GM12878 (cell line): Measurements from ENCODE around the gene ATP13A4. TPM values are rescaled to one million over a fixed set of nuclear protein-coding genes. Genes with fewer than 3 reads are reported as not detected.

Experiments used
- ATAC-seq: fragments of 200-7000 bp; cut with Tn5 transposase; 3 replicates; pipeline ENCODE4 v1.9.1; 2020; ENCODE audit warnings: mild to moderate bottlenecking, moderate library complexity
- BruUV-seq: library from RNA; stranded (reverse); fragments of 400-500 nt; replicated peaks from 2 replicates; lab custom pipeline; 2021; lab: Mats Ljungman, UMichigan
- CTCF ChIA-PET: fragments of 300-600 bp; sonication (Branson Sonifier 250); formaldehyde crosslinking; extraction: SDS; loops from one replicate; lab custom pipeline; 2021; ENCODE audit warnings: inconsistent platforms; lab: Yijun Ruan, JAX
- POLR2A ChIA-PET: fragments of 350-600 bp; formaldehyde crosslinking; extraction: SDS; loops from one replicate; lab custom pipeline; 2021; ENCODE audit warnings: inconsistent platforms; lab: Charles Lee
- RAD21 ChIA-PET: fragments of 300-600 bp; sonication (Branson Sonifier 250); formaldehyde crosslinking; loops from one replicate; lab custom pipeline; 2023; ENCODE audit warnings: antibody characterized with exemption; ENCODE audit not compliant: unreplicated experiment; lab: Charles Lee
- SMC1A ChIA-PET: fragments of 300-600 bp; sonication (Branson Sonifier 250); formaldehyde crosslinking; loops from one replicate; lab custom pipeline; 2023; ENCODE audit not compliant: unreplicated experiment, uncharacterized antibody; lab: Charles Lee
- DNase-seq: peaks from one replicate; pipeline ENCODE4 v3.0.0-alpha.2; 2011; ENCODE audit warnings: low read depth, low spot score
- FAIRE-seq: peaks from 3 replicates; lab custom pipeline; 2011; peaks lifted over from hg19 to GRCh38; lab: Jason Lieb, UNC
- H2AFZ ChIP-seq: 2 replicates; pipeline ENCODE4 v1.6.0; 2011; ENCODE audit warnings: low read depth, low read length, control low read depth; ENCODE audit not compliant: control insufficient read depth
- H3K27ac ChIP-seq: 2 replicates; pipeline ENCODE4 v1.5.1; 2011; ENCODE audit warnings: control low read depth; ENCODE audit not compliant: control insufficient read depth, insufficient read depth
- H3K27me3 ChIP-seq, 2 experiments: replicated peaks in 1 of 2; 2 replicates each; pipeline versions ENCODE4 v1.6.0 to v1.6.1; 2011; ENCODE audit warnings: low read length in 1 of 2; ENCODE audit not compliant: control insufficient read depth in 2 of 2, insufficient read depth in 2 of 2
- H3K36me3 ChIP-seq, 2 experiments: 2 replicates each; pipeline ENCODE4 v1.5.1; 2011; ENCODE audit warnings: low read length in 1 of 2; ENCODE audit not compliant: control insufficient read depth in 2 of 2, insufficient read depth in 2 of 2
- H3K4me1 ChIP-seq: 2 replicates; pipeline ENCODE4 v1.6.1; 2011; ENCODE audit warnings: mild to moderate bottlenecking, low read length, moderate library complexity, mixed read lengths; ENCODE audit not compliant: control insufficient read depth, insufficient read depth
- H3K4me2 ChIP-seq: 2 replicates; pipeline ENCODE4 v1.6.0; 2011; ENCODE audit warnings: control low read depth; ENCODE audit not compliant: control insufficient read depth, insufficient read depth
- H3K4me3 ChIP-seq: fragments of 200-600 bp; sonication (generic); 2 replicates; pipeline ENCODE4 v1.5.1; 2016
- H3K79me2 ChIP-seq: 2 replicates; pipeline ENCODE4 v1.6.0; 2011; ENCODE audit warnings: low read length; ENCODE audit not compliant: control insufficient read depth, insufficient read depth
- H3K9ac ChIP-seq: 2 replicates; pipeline ENCODE4 v1.8.0; 2011; ENCODE audit warnings: low read length, control low read depth, mixed read lengths; ENCODE audit not compliant: control insufficient read depth, insufficient read depth
- H3K9me3 ChIP-seq: replicated peaks from 3 replicates; pipeline ENCODE4 v1.5.1; 2011; ENCODE audit warnings: mild to moderate bottlenecking, low read length; ENCODE audit not compliant: control insufficient read depth, insufficient read depth
- H4K20me1 ChIP-seq: 2 replicates; pipeline ENCODE4 v1.6.0; 2011; ENCODE audit not compliant: control insufficient read depth, insufficient read depth
- CBFB ChIP-seq: IDR thresholded peaks from 2 replicates; pipeline ENCODE4 v1.6.1; 2016; ENCODE audit warnings: antibody characterized with exemption, low read depth
- HDGF ChIP-seq: fragments of 450-650 bp; IDR thresholded peaks from 2 replicates; pipeline ENCODE4 v1.6.1; 2016; ENCODE audit warnings: antibody characterized with exemption
- MEF2B ChIP-seq: fragments of 450-650 bp; IDR thresholded peaks from 2 replicates; pipeline ENCODE4 v1.6.1; 2018; ENCODE audit warnings: mild to moderate bottlenecking, moderate library complexity; ENCODE audit not compliant: partially characterized antibody, poor library complexity, severe bottlenecking
- PAX5 ChIP-seq: IDR thresholded peaks from 2 replicates; pipeline ENCODE4 v1.6.1; 2011; ENCODE audit warnings: low read depth, low read length, borderline replicate concordance
- PAX8 ChIP-seq: fragments of 450-650 bp; IDR thresholded peaks from 2 replicates; pipeline ENCODE4 v1.6.1; 2017; ENCODE audit warnings: mild to moderate bottlenecking, moderate library complexity
- REST ChIP-seq: IDR thresholded peaks from 2 replicates; pipeline ENCODE4 v1.6.1; 2012; ENCODE audit warnings: mild to moderate bottlenecking, low read depth, low read length
- SMAD5 ChIP-seq: IDR thresholded peaks from 2 replicates; pipeline ENCODE4 v1.6.1; 2016; ENCODE audit warnings: antibody characterized with exemption, low read depth
- SREBF2 ChIP-seq: IDR thresholded peaks from 2 replicates; pipeline ENCODE4 v1.6.1; 2012; ENCODE audit warnings: mild to moderate bottlenecking, low read length
- WGBS: methylation state at CpG from one replicate; pipeline ENCODE4 v1.1.6; 2016; ENCODE audit warnings: low lambda C conversion rate; ENCODE audit not compliant: insufficient replicate concordance, insufficient coverage; ENCODE audit errors: missing lambda C conversion rate; 5-methylcytosine and 5-hydroxymethylcytosine counted together
- in situ Hi-C: fragments of 300-500 bp; cut with MboI; formaldehyde crosslinking; loops from 9 replicates; pipeline ENCODE4 v1.14.3; 2018; ENCODE audit warnings: mixed read lengths
- intact Hi-C: fragments of 100-400 bp; cut with micrococcal nuclease; formaldehyde crosslinking; loops from one replicate; pipeline ENCODE4 v1.14.2; 2022; ENCODE audit not compliant: unreplicated experiment
- polyA plus RNA-seq, 11 experiments: library from polyadenylated mRNA; depleted of rRNA in 4 of 11; unstranded in 6 of 11; stranded (reverse) in 5 of 11; fragments of >200 nt; fragmentation: Nextera tagmentation in 4 of 11; fragmentation: Illumina TruSeq in 1 of 11; extraction: Ambion mirVana in 4 of 11; extraction: Trizol in 1 of 11; gene quantifications; 1 replicate in 1 of 11; 2 replicates in 10 of 11; pipeline versions ENCODE4 v1.2.1 to v1.2.3, GENCODE V29; 2011 to 2016; ENCODE audit warnings: inconsistent platforms in 2 of 11, missing spikeins in 2 of 11, low read depth in 1 of 11
- total RNA-seq, 4 experiments: library from RNA; depleted of rRNA in 3 of 4; stranded (reverse); fragments of >200 nt in 3 of 4; fragmentation: Illumina TruSeq in 1 of 4; extraction: Trizol in 1 of 4; gene quantifications; 2 replicates each; pipeline versions ENCODE4 v1.2.1 to v1.2.3, GENCODE V29; 2013 to 2021
- TF ChIP-seq, protein P1 (sequence below), 3 experiments: IDR thresholded peaks in 2 of 3; conservative IDR thresholded peaks in 1 of 3; 2 replicates each; pipeline ENCODE4 v1.5.1; 2011; ENCODE audit warnings: low read depth in 3 of 3, low read length in 3 of 3, mild to moderate bottlenecking in 3 of 3, control low read depth in 2 of 3, moderate library complexity in 2 of 3, inconsistent platforms in 1 of 3, mixed read lengths in 1 of 3; ENCODE audit not compliant: control insufficient read depth in 2 of 3, insufficient read depth in 1 of 3; ENCODE audit errors: extremely low read depth in 1 of 3
- TF ChIP-seq, protein P2 (sequence below): IDR thresholded peaks from 2 replicates; pipeline ENCODE4 v1.6.1; 2012; ENCODE audit warnings: low read length, inconsistent platforms

Gene ATP13A4
- total and polyA plus RNA-seq, 10 of the 15 experiments (the other 5 are each of a cell fraction or from before 2014, with no cell fraction given), result 0.29 to 1.7 (median 1.0) TPM; not detected in 1

GRCh38 chr3:193564012-193564411, 9.3 kb upstream of the ATP13A4 start:
- H3K27me3 ChIP-seq, result no peaks in the 10 kb centered on the region
- WGBS, result 0% methylated on average over 1 of the region's 1 CpG
- BruUV-seq, result no TSS peak
- FAIRE-seq (no peak), DNase-seq (no peak), ATAC-seq (peak; percentile 50; the same call in 1 of the 3 replicates)
- H3K9ac ChIP-seq, result no peak overlapping the region
- H3K9me3 ChIP-seq, result no peaks in the 10 kb centered on the region
- in situ Hi-C loops (no loop called here), intact Hi-C loops (no loop called here)
- no peak for TF ChIP-seq CBFB
- TF ChIP-seq, protein P1, sequence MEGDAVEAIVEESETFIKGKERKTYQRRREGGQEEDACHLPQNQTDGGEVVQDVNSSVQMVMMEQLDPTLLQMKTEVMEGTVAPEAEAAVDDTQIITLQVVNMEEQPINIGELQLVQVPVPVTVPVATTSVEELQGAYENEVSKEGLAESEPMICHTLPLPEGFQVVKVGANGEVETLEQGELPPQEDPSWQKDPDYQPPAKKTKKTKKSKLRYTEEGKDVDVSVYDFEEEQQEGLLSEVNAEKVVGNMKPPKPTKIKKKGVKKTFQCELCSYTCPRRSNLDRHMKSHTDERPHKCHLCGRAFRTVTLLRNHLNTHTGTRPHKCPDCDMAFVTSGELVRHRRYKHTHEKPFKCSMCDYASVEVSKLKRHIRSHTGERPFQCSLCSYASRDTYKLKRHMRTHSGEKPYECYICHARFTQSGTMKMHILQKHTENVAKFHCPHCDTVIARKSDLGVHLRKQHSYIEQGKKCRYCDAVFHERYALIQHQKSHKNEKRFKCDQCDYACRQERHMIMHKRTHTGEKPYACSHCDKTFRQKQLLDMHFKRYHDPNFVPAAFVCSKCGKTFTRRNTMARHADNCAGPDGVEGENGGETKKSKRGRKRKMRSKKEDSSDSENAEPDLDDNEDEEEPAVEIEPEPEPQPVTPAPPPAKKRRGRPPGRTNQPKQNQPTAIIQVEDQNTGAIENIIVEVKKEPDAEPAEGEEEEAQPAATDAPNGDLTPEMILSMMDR (IDR thresholded peaks at IDR 0.05 in 2 of 3, conservative IDR thresholded peaks at IDR 0.05 in 1 of 3; ENCODE audit: control insufficient read depth in 2 of 3, extremely low read depth in 1 of 3, insufficient read depth in 1 of 3, low read depth in 3 of 3, low read length in 3 of 3), result 0 out of 6 replicates have a peak, but pooled peaks of 1 of the 3 experiments have one; percentile 1
- TF ChIP-seq PAX8, result no peak
- CTCF ChIA-PET, result interaction anchor here (1.5 kb wide), 1 partner anchor 103 kb away, joined by 3 read pairs; no protein-coding TSS in a partner anchor
- H3K27ac ChIP-seq, result no peak overlapping the region
- RAD21 ChIA-PET, result no interaction called here
- H4K20me1 ChIP-seq, result no peaks in the 10 kb centered on the region
- H3K4me1 ChIP-seq, result no peaks in the 10 kb centered on the region
- H3K4me2 ChIP-seq, result no peak overlapping the region
- POLR2A ChIA-PET, result no interaction called here
- H3K79me2 ChIP-seq, result no peaks in the 10 kb centered on the region
- H3K36me3 ChIP-seq, result no peaks in the 10 kb centered on the region
- H3K4me3 ChIP-seq, result no peak overlapping the region
- H2AFZ ChIP-seq, result no peak overlapping the region
- SMC1A ChIA-PET, result no interaction called here

- ATAC-seq, result no peak
- H3K9me3 ChIP-seq, result no peaks in the 10 kb centered on the region
- RAD21 ChIA-PET, result no interaction called here
- POLR2A ChIA-PET, result no interaction called here
- BruUV-seq, result no TSS peak
- WGBS, result 76% methylated on average over 3 of the region's 3 CpGs
- H3K27ac ChIP-seq, result no peak overlapping the region
- FAIRE-seq, result no peak
- intact Hi-C loops (no loop called here), in situ Hi-C loops (no loop called here)
- no peak overlapping the region for H3K4me2 ChIP-seq
- H3K79me2 ChIP-seq, result no peaks in the 10 kb centered on the region
- SMC1A ChIA-PET, result no interaction called here
- H3K4me3 ChIP-seq, result no peak overlapping the region
- H3K36me3 ChIP-seq, result no peaks in the 10 kb centered on the region
- H3K4me1 ChIP-seq, result no peaks in the 10 kb centered on the region
- no peak for DNase-seq
- no peaks in the 10 kb centered on the region for H3K27me3 ChIP-seq
- no peak overlapping the region for H3K9ac ChIP-seq
- H4K20me1 ChIP-seq, result no peaks in the 10 kb centered on the region
- no peak overlapping the region for H2AFZ ChIP-seq
- CTCF ChIA-PET, result interaction anchor here (0.6 to 1.5 kb wide), 3 partner anchors 10 to 103 kb away, joined by 3 read pairs; no protein-coding TSS in a partner anchor
- TF ChIP-seq SMAD5 (no peak), HDGF (no peak), SREBF2 (no peak), REST (no peak), MEF2B (no peak), PAX5 (no peak)
- TF ChIP-seq, protein P2, sequence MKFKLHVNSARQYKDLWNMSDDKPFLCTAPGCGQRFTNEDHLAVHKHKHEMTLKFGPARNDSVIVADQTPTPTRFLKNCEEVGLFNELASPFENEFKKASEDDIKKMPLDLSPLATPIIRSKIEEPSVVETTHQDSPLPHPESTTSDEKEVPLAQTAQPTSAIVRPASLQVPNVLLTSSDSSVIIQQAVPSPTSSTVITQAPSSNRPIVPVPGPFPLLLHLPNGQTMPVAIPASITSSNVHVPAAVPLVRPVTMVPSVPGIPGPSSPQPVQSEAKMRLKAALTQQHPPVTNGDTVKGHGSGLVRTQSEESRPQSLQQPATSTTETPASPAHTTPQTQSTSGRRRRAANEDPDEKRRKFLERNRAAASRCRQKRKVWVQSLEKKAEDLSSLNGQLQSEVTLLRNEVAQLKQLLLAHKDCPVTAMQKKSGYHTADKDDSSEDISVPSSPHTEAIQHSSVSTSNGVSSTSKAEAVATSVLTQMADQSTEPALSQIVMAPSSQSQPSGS, result no peak
These were observed 8.7 kb upstream of the ATP13A4 start for GRCh38 chr3:193563426-193563825.
